ENCODE measurements around the gene LHFPL6. TPM values are rescaled to one million over a fixed set of nuclear protein-coding genes. Genes with fewer than 3 reads are reported as not detected.

The LHFPL6 gene
- total RNA-seq, 4 donors from 2014 or later: 3.7 to 40.4 (median 8.0) TPM

DNA sequence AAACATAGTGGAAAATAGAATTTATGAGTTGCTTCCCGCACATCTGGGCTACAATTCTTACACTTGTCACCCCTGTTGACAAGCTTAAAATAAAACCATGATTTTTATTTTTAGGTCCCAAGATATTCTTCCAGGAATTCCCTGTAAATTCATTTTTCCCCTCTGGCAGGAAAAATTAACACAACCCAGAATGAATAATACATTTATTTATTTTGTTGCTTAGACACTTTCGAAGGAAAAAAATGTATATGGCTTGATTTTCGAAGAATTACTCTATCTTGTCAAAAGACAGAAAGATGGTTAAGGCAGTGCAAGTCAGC, 74.4 kb downstream of the LHFPL6 start:
- DNase-seq: no peak
- Histone ChIP-seq H3K27me3 (no peaks in the 10 kb centered on the region), H3K4me3 (no peak overlapping the region), H3K36me3 (no peaks in the 10 kb centered on the region), H3K9me3 (no peaks in the 10 kb centered on the region), H3K4me1 (peaks cover 0 to 27% (median 3%) of the 10 kb centered on the region in 3 donors), H3K27ac (no peak overlapping the region)
- intact Hi-C loops (cut with DNase I): no loop called here
- WGBS, 2 donors: 61 to 69% methylated on average over 3 of the region's 3 CpGs
- TF ChIP-seq, protein P1, sequence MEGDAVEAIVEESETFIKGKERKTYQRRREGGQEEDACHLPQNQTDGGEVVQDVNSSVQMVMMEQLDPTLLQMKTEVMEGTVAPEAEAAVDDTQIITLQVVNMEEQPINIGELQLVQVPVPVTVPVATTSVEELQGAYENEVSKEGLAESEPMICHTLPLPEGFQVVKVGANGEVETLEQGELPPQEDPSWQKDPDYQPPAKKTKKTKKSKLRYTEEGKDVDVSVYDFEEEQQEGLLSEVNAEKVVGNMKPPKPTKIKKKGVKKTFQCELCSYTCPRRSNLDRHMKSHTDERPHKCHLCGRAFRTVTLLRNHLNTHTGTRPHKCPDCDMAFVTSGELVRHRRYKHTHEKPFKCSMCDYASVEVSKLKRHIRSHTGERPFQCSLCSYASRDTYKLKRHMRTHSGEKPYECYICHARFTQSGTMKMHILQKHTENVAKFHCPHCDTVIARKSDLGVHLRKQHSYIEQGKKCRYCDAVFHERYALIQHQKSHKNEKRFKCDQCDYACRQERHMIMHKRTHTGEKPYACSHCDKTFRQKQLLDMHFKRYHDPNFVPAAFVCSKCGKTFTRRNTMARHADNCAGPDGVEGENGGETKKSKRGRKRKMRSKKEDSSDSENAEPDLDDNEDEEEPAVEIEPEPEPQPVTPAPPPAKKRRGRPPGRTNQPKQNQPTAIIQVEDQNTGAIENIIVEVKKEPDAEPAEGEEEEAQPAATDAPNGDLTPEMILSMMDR (IDR thresholded peaks at IDR 0.05): no peak
- no peak for TF ChIP-seq POLR2A (IDR thresholded peaks at IDR 0.05)

DNA sequence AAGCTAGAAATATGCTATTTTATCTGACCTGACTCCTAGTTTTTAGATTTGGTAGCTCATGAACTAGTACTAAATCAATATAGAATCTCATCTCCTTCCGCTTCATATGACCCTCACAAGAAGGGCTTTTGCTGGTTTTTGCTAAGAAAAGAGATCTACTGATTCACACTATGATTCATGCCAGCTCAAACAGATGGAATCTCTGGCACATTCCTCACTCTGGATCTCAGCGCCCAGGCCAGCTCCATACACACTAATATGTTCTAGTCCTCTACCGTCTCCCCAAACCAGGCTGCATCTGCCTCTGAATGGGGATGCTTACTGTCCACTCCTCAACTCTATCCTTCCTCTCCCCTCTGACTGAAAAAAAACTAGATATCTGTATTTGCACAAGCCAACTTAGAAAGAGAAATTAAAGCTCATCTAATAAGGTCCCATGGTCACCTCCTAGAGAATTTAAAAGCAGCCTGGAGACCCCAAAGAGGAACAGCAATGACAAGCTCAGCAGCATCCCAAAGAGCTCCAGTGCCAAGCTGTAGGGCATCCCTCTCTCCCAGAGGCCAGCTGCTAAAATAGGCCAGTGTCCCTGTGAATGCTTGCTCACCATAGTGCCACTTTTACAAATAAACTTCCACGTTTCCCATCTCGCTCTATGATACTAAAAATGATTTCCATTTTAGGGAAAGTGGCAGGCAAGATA, 74.9 kb downstream of the LHFPL6 start:
- H3K36me3 ChIP-seq: no peaks in the 10 kb centered on the region
- H3K27me3 ChIP-seq: no peaks in the 10 kb centered on the region
- no peak for TF ChIP-seq POLR2A (IDR thresholded peaks at IDR 0.05)
- TF ChIP-seq, protein P1 (IDR thresholded peaks at IDR 0.05): no peak
- 49 to 59% methylated on average over 5 of the region's 5 CpGs for WGBS, 2 donors
- no peak overlapping the region for H3K4me3 ChIP-seq
- no peak overlapping the region for H3K27ac ChIP-seq
- H3K4me1 ChIP-seq: peaks cover 0 to 27% (median 3%) of the 10 kb centered on the region in 3 donors
- H3K9me3 ChIP-seq: no peaks in the 10 kb centered on the region
- DNase-seq: no peak
- intact Hi-C loops (cut with DNase I): no loop called here

DNA sequence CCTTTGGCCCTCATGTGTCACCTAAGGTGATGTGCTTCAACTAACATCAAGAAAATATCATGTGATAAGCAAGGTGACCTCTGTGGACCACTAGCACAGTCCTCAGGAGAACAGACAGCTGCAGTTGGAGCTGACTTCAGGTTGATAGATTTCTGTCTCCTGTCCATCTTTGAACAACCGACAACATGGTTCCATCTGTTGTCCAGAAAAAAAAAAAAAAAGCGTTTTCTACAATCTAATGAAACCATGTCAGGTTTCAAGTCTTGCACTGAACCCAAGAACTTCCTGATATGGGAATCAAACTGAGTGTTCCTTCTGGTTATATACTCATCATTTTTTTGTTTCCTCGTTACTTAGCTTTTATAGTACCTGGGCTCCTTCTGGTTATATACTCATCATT, 75.7 kb downstream of the LHFPL6 start:
- DNase-seq: no peak
- H3K27ac ChIP-seq: no peak overlapping the region
- no peaks in the 10 kb centered on the region for H3K9me3 ChIP-seq
- H3K27me3 ChIP-seq: no peaks in the 10 kb centered on the region
- H3K4me3 ChIP-seq: no peak overlapping the region
- no peaks in the 10 kb centered on the region for H3K36me3 ChIP-seq
- TF ChIP-seq, protein P1 (IDR thresholded peaks at IDR 0.05): no peak
- no peak for TF ChIP-seq POLR2A (IDR thresholded peaks at IDR 0.05)
- intact Hi-C loops (cut with DNase I): no loop called here
- WGBS, 2 donors: 62 to 78% methylated on average over 3 of the region's 3 CpGs
- peaks cover 0 to 27% (median 3%) of the 10 kb centered on the region in 3 donors for H3K4me1 ChIP-seq

DNA sequence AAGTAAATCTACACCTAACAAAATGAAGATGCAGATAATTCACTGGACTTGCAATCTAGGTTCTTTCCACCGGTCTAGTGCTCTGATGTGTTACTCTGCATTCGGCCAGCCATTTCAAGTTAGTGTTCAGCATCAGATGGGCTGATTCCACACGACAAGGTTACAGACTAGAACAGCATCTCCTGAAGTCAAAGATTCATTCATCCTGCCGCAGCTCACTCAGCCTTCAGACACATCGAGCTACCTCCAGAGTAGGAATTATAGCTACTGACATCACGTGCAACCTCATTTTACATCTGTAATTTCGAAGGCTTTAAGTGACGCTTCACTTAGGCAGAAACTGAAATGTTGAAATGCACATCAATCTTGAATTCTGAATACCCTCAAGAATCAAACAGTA, 76.5 kb downstream of the LHFPL6 start:
- Histone ChIP-seq H3K36me3 (no peaks in the 10 kb centered on the region), H3K4me3 (no peak overlapping the region), H3K27ac (no peak overlapping the region), H3K9me3 (no peaks in the 10 kb centered on the region), H3K4me1 (peaks cover 0 to 24% (median 1%) of the 10 kb centered on the region in 3 donors), H3K27me3 (no peaks in the 10 kb centered on the region)
- 89 to 92% methylated on average over 8 of the region's 8 CpGs for WGBS, 2 donors
- DNase-seq: no peak
- intact Hi-C loops (cut with DNase I): no loop called here
- TF ChIP-seq POLR2A (IDR thresholded peaks at IDR 0.05): no peak
- TF ChIP-seq, protein P1 (IDR thresholded peaks at IDR 0.05): no peak

DNA sequence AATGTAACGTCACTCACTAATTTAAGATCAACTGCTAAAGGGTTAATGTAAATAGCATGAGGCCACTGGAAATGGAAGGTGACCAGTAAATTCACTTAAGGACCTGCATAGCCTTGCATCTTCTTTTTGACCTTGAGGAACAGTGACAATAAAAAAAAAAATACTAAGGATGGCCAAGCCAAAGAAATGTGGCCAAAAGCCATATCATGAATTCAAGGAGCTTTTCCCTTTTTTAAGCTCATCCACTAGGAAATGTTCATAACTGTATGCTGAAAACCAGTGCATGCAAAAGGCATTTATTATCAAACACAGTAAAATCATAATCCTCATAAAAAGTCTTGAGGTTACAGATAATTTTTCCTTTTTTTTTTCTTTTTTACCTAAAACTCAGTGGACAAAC, 77.5 kb downstream of the LHFPL6 start:
- no peak for TF ChIP-seq POLR2A (IDR thresholded peaks at IDR 0.05)
- TF ChIP-seq, protein P1 (IDR thresholded peaks at IDR 0.05): no peak
- no peak for DNase-seq
- Histone ChIP-seq H3K27ac (no peak overlapping the region), H3K4me3 (no peak overlapping the region), H3K36me3 (no peaks in the 10 kb centered on the region), H3K27me3 (no peaks in the 10 kb centered on the region), H3K9me3 (no peaks in the 10 kb centered on the region), H3K4me1 (peaks cover 0 to 16% (median 0%) of the 10 kb centered on the region in 3 donors)
- WGBS, 2 donors: 90 to 94% methylated on average over 1 of the region's 1 CpG
- intact Hi-C loops (cut with DNase I): no loop called here

Data from esophagus squamous epithelium (tissue), 5 donors.